Keratinocyte (primary cell): ENCODE results near the gene BTBD17.

Experiments
- EZH2 ChIP-seq: IDR thresholded peaks from one replicate; pipeline ENCODE4 v1.6.1; 2012; ENCODE audit warnings: inconsistent platforms, mild to moderate bottlenecking, low read length, moderate library complexity
- TF ChIP-seq, protein P1 (sequence below), 3 experiments: IDR thresholded peaks in 1 of 3; conservative IDR thresholded peaks in 1 of 3; optimal IDR thresholded peaks in 1 of 3; 2 replicates in 2 of 3; 3 replicates in 1 of 3; pipeline versions ENCODE3 to v1.5.1; 2011; ENCODE audit warnings: low read length in 3 of 3, mild to moderate bottlenecking in 3 of 3, moderate library complexity in 2 of 3, control low read depth in 1 of 3, inconsistent platforms in 1 of 3; ENCODE audit not compliant: insufficient read depth in 2 of 3; ENCODE audit errors: extremely low read depth in 1 of 3

DNA sequence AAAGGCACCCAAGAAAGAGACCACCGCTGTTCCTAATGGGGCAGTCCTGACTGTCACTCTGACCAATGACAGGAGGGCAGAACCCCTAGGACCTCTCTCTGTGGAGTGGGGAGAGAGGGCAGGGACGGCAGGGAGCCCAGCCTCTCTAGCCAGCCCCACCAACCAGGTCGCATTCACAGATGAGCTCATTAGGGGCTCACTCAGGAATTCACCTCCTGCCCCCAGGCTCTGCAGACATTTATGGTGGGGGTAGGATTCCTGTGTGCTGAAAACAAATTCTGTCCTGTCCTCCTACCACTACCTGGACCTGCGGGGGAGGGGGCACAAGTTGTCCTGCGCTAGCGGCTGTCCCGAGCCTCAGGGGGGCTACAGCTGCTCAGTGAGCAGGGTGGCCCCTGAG is 42.5 kb upstream of the BTBD17 start:
- TF ChIP-seq, protein P1, sequence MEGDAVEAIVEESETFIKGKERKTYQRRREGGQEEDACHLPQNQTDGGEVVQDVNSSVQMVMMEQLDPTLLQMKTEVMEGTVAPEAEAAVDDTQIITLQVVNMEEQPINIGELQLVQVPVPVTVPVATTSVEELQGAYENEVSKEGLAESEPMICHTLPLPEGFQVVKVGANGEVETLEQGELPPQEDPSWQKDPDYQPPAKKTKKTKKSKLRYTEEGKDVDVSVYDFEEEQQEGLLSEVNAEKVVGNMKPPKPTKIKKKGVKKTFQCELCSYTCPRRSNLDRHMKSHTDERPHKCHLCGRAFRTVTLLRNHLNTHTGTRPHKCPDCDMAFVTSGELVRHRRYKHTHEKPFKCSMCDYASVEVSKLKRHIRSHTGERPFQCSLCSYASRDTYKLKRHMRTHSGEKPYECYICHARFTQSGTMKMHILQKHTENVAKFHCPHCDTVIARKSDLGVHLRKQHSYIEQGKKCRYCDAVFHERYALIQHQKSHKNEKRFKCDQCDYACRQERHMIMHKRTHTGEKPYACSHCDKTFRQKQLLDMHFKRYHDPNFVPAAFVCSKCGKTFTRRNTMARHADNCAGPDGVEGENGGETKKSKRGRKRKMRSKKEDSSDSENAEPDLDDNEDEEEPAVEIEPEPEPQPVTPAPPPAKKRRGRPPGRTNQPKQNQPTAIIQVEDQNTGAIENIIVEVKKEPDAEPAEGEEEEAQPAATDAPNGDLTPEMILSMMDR (optimal IDR thresholded peaks at IDR 0.05 in 1 of 3, IDR thresholded peaks at IDR 0.05 in 1 of 3, conservative IDR thresholded peaks at IDR 0.05 in 1 of 3; ENCODE audit: extremely low read depth in 1 of 3, insufficient read depth in 2 of 3, low read length in 3 of 3): no peak
- no peak for TF ChIP-seq EZH2
